Tibial nerve (tissue), 4 donors: ENCODE results near the gene SPEN. TPM values are rescaled to one million over a fixed set of nuclear protein-coding genes. Genes with fewer than 3 reads are reported as not detected.

Source experiments
- DNase-seq, 2 donors: peaks; one replicate each; pipeline ENCODE4 v3.0.0-alpha.2; 2019; ENCODE audit warnings: low spot score in 2 of 2
- H3K27ac ChIP-seq, 4 donors: fragments of 200-600 bp; sonication (generic) in 3 of 4; one replicate each; pipeline ENCODE4 v1.5.1; 2017 to 2019; ENCODE audit warnings: mild to moderate bottlenecking in 1 of 4
- H3K27me3 ChIP-seq, 2 donors: fragments of 200-600 bp; sonication (generic) in 1 of 2; one replicate each; pipeline versions ENCODE4 v1.5.1 to v1.6.0; 2017 to 2019
- H3K36me3 ChIP-seq, 3 donors: fragments of 200-600 bp; sonication (generic); one replicate each; pipeline ENCODE4 v1.5.1; 2018 to 2019
- H3K4me1 ChIP-seq, 4 donors: fragments of 200-600 bp; sonication (generic) in 3 of 4; one replicate each; pipeline ENCODE4 v1.5.1; 2017 to 2019
- H3K4me3 ChIP-seq, 4 donors: fragments of 200-600 bp; sonication (generic) in 3 of 4; one replicate each; pipeline ENCODE4 v1.5.1; 2017 to 2019; ENCODE audit warnings: mild to moderate bottlenecking in 1 of 4, moderate library complexity in 1 of 4
- H3K9me3 ChIP-seq, 4 donors: fragments of 200-600 bp; sonication (generic) in 3 of 4; one replicate each; pipeline ENCODE4 v1.5.1; 2017 to 2019
- CTCF ChIP-seq, 5 experiments: fragments of 200-600 bp in 3 of 5; fragments of 450-650 bp in 2 of 5; sonication (generic) in 3 of 5; IDR thresholded peaks; one replicate each; pipeline ENCODE4 v1.5.1; 2016 to 2019; ENCODE audit warnings: antibody characterized with exemption in 5 of 5, mild to moderate bottlenecking in 3 of 5, moderate library complexity in 2 of 5
- EP300 ChIP-seq, 2 donors: sonication (generic); formaldehyde crosslinking; IDR thresholded peaks; one replicate each; pipeline ENCODE4 v1.6.1; 2017; ENCODE audit warnings: antibody characterized with exemption in 2 of 2, mild to moderate bottlenecking in 1 of 2
- POLR2A ChIP-seq, 2 donors: fragments of 450-650 bp; IDR thresholded peaks; one replicate each; pipeline ENCODE4 v1.6.1; 2017; ENCODE audit warnings: antibody characterized with exemption in 2 of 2, mild to moderate bottlenecking in 2 of 2, moderate library complexity in 2 of 2
- WGBS, 2 donors: methylation state at CpG; one replicate each; pipeline ENCODE4 v1.1.5; 2018; 5-methylcytosine and 5-hydroxymethylcytosine counted together
- total RNA-seq, 4 donors: library from RNA; depleted of rRNA; stranded (reverse); fragments of >200 nt; gene quantifications; one replicate each; pipeline ENCODE4 v1.1.0, GENCODE V29; 2016

The SPEN gene
- total RNA-seq, 4 donors from 2014 or later, result 67.9 to 87.0 (median 77.8) TPM

GRCh38 chr1:15958793-15959192 is 111.3 kb downstream of the SPEN start:
- peaks cover 0 to 5% (median 0%) of the 10 kb centered on the region in 3 donors for H3K36me3 ChIP-seq
- no peaks in the 10 kb centered on the region for H3K27me3 ChIP-seq
- no peak overlapping the region for H3K4me3 ChIP-seq
- no peaks in the 10 kb centered on the region for H3K9me3 ChIP-seq
- peak in 1 of 2 donors; percentile 9 for DNase-seq
- H3K27ac ChIP-seq, result peak overlapping the region in 1 of 4 donors; percentile 9
- TF ChIP-seq CTCF (IDR thresholded peaks at IDR 0.05), result no peak
- no peak for TF ChIP-seq EP300 (IDR thresholded peaks at IDR 0.05)
- TF ChIP-seq POLR2A (IDR thresholded peaks at IDR 0.05), result no peak
- peaks cover 0 to 58% (median 3%) of the 10 kb centered on the region in 4 donors for H3K4me1 ChIP-seq

GRCh38 chr1:15959424-15959823 is 111.9 kb downstream of the SPEN start:
- no peak overlapping the region for H3K4me3 ChIP-seq
- no peak for DNase-seq
- peaks cover 0 to 5% (median 0%) of the 10 kb centered on the region in 3 donors for H3K36me3 ChIP-seq
- no peaks in the 10 kb centered on the region for H3K27me3 ChIP-seq
- H3K4me1 ChIP-seq, result peaks cover 0 to 59% (median 3%) of the 10 kb centered on the region in 4 donors
- H3K27ac ChIP-seq, result peak overlapping the region in 1 of 4 donors; percentile 9
- TF ChIP-seq EP300 (IDR thresholded peaks at IDR 0.05) (no peak), POLR2A (IDR thresholded peaks at IDR 0.05) (no peak), CTCF (IDR thresholded peaks at IDR 0.05) (no peak)
- no peaks in the 10 kb centered on the region for H3K9me3 ChIP-seq

GRCh38 chr1:15959827-15960446 is 112.4 kb downstream of the SPEN start:
- Histone ChIP-seq H3K27me3 (no peaks in the 10 kb centered on the region), H3K9me3 (no peaks in the 10 kb centered on the region), H3K36me3 (peaks cover 0 to 5% (median 0%) of the 10 kb centered on the region in 3 donors), H3K4me1 (peaks cover 0 to 64% (median 5%) of the 10 kb centered on the region in 4 donors), H3K27ac (peak overlapping the region in 1 of 4 donors; percentile 9), H3K4me3 (no peak overlapping the region)
- TF ChIP-seq POLR2A (IDR thresholded peaks at IDR 0.05), result no peak
- TF ChIP-seq CTCF (IDR thresholded peaks at IDR 0.05), result no peak
- no peak for TF ChIP-seq EP300 (IDR thresholded peaks at IDR 0.05)
- DNase-seq, result peak in 1 of 2 donors; percentile 8
- WGBS, 2 donors, result 57 to 70% methylated on average over 6 to 8 of the region's 8 CpGs

- Histone ChIP-seq H3K36me3 (peaks cover 0 to 5% (median 0%) of the 10 kb centered on the region in 3 donors), H3K4me3 (no peak overlapping the region), H3K9me3 (no peaks in the 10 kb centered on the region), H3K4me1 (peaks cover 0 to 73% (median 10%) of the 10 kb centered on the region in 4 donors), H3K27ac (no peak overlapping the region), H3K27me3 (no peaks in the 10 kb centered on the region)
- no peak for TF ChIP-seq POLR2A (IDR thresholded peaks at IDR 0.05)
- TF ChIP-seq CTCF (IDR thresholded peaks at IDR 0.05), result no peak
- TF ChIP-seq EP300 (IDR thresholded peaks at IDR 0.05), result no peak
- DNase-seq, result no peak
- 94% methylated on average over 5 of the region's 5 CpGs for WGBS, 2 donors
Observed at GRCh38 chr1:15960808-15961207, 113.3 kb downstream of the SPEN start.

- no peak for DNase-seq
- Histone ChIP-seq H3K9me3 (no peaks in the 10 kb centered on the region), H3K27me3 (no peaks in the 10 kb centered on the region), H3K27ac (no peak overlapping the region), H3K4me3 (no peak overlapping the region), H3K4me1 (peaks cover 0 to 80% (median 16%) of the 10 kb centered on the region in 4 donors), H3K36me3 (peaks cover 0 to 5% (median 0%) of the 10 kb centered on the region in 3 donors)
- WGBS, 2 donors, result 79 to 83% methylated on average over 11 of the region's 11 CpGs
- TF ChIP-seq POLR2A (IDR thresholded peaks at IDR 0.05), result no peak
Observed at GRCh38 chr1:15961492-15961891, 114.0 kb downstream of the SPEN start.
